A673 (cell line): ENCODE results near the gene GCN1.

Source experiments
- CTCF ChIP-seq: fragments of 300-800, 200-600 bp; sonication (generic); conservative IDR thresholded peaks from 2 replicates; pipeline ENCODE4 v1.5.1; 2017; ENCODE audit warnings: low read depth, mild to moderate bottlenecking, antibody characterized with exemption, low read length, moderate library complexity, mixed read lengths
- EZH2 ChIP-seq: fragments of 200-600 bp; sonication (generic); IDR thresholded peaks from 2 replicates; pipeline ENCODE4 v1.6.1; 2017; ENCODE audit warnings: borderline replicate concordance, low read depth, mild to moderate bottlenecking, mixed read lengths, antibody characterized with exemption, low read length; ENCODE audit not compliant: poor library complexity, severe bottlenecking

GRCh38 chr12:120078868-120079267, 115.6 kb downstream of the GCN1 start:
- TF ChIP-seq CTCF: no peak
- TF ChIP-seq EZH2: no peak
